ENCODE results near the gene EFNA5.

DNA sequence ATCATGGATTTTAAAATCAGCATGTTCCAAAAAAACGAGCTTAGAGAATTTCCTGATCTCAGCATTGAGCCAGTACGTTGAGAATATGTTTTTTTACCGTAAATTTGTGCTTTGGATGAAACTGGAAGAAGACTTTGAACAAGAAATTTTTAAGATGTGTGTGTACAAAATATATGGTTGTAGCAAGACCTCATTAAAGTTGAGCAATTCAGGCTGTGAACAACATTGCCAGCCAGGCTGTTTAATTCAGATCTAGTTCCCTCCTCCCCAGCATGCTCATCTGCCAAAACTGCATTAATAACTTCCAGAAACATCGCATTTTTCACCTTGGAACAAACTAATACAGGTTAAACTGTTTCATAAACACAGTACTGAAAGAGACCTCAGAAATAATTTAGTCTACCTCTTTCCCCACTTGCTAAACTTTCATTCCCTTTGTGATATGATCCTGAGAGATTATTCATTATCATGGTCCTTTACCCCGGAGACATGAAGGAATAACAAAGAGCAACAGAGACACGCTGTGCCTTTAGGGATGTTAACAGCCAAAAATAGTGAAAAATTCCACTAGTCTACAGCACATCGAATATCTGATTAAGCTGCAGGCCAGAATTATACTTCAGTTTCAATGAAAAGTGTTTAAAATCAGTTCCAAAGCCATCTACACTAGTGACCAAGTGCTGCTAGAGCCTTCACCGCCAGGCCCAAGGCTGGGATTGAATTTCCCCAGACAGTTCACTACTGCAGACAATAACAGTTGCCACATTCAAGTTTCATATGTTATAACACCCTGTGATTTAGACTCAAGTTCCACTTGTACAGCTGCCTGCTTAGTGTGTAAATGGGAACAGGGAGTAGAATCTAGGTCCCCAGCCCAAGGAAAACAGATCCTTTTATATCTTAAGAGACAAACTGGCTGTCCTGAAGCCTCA lies 89.6 kb downstream of the EFNA5 start:
- no peak for TF ChIP-seq POLR2A (IDR thresholded peaks at IDR 0.05)
- TF ChIP-seq, protein P1, sequence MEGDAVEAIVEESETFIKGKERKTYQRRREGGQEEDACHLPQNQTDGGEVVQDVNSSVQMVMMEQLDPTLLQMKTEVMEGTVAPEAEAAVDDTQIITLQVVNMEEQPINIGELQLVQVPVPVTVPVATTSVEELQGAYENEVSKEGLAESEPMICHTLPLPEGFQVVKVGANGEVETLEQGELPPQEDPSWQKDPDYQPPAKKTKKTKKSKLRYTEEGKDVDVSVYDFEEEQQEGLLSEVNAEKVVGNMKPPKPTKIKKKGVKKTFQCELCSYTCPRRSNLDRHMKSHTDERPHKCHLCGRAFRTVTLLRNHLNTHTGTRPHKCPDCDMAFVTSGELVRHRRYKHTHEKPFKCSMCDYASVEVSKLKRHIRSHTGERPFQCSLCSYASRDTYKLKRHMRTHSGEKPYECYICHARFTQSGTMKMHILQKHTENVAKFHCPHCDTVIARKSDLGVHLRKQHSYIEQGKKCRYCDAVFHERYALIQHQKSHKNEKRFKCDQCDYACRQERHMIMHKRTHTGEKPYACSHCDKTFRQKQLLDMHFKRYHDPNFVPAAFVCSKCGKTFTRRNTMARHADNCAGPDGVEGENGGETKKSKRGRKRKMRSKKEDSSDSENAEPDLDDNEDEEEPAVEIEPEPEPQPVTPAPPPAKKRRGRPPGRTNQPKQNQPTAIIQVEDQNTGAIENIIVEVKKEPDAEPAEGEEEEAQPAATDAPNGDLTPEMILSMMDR (IDR thresholded peaks at IDR 0.05) = no peak

Measured in uterus (tissue), 2 donors.